SHP77 treated with DMSO at 0.1 percent for 48 hours (cell line): ENCODE data around the gene VIPR2.
"Not testable (repeated sequence)": the region's sequence is repeated elsewhere in the genome, so short reads cannot be mapped to it uniquely, and the experiment has no call there.

Experiments used
- DNase-seq: peaks from one replicate; lab custom pipeline; 2025; lab: John Stamatoyannopoulos, UW

Gene VIPR2

DNA sequence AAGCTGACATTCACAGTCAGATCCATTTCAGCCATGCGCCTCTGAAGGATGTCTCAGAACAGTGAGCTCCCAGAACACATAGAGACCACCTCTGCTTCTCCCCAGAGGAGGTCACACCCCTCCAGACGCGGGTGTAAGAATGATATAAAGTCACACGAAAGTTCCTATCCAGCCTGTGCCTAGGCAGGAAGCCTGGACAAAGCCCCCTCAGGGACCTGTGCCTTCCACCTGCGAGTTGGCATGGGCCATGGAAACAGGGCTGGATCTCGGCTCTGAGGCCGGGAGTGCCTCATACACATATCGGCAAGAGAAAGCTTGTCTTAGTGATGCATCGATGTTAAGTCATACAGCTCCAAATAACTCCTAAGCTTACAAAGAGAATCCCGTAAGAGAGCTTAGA is 5.0 kb downstream of the VIPR2 start:
- no peak for DNase-seq

- DNase-seq = no peak
Measured at GRCh38 chr7:159139202-159139601, 5.5 kb downstream of the VIPR2 start.

DNA sequence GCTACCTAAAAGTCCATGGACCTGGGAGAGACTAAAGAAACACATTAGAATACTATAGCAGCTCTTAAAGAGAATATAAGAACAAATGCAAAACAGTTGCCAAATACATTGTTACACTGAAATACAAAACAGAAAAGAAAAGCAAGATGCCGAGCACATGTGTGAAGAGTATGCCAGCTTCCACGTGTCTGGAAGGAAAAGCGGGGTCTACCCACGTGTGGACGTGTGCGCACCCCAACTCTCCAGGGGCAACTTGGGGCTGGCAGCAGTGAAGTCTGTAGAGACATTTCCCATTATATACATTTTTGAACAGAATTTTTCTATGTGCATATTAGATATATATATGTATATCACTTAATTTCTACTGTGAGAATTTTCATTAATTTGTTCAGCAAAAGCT is 6.2 kb downstream of the VIPR2 start:
- no peak for DNase-seq

- DNase-seq = no peak
Measured at GRCh38 chr7:159137906-159138305, 6.8 kb downstream of the VIPR2 start.

DNA sequence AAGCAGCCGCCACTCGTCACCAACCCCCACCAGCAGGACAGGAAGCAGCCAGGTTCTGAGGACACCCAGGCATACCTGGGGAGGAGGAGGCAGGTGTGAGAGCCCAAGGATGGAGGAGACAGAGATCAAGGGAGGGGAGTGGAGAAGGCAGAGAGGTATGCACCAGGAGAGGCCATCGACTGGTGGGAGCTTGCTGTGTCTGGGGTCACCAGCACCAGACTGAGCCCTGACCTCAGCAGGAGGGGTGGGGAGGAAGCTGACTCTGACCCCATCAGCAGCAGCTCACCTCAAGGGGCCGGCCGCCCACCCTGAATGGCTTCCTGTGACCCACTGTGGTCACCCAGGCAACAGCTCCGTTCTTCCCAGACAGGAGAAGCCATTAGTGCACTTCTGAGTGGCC is 7.8 kb downstream of the VIPR2 start:
- DNase-seq = no peak

GRCh38 chr7:159136442-159136841 is 8.2 kb downstream of the VIPR2 start:
- no peak for DNase-seq

DNA sequence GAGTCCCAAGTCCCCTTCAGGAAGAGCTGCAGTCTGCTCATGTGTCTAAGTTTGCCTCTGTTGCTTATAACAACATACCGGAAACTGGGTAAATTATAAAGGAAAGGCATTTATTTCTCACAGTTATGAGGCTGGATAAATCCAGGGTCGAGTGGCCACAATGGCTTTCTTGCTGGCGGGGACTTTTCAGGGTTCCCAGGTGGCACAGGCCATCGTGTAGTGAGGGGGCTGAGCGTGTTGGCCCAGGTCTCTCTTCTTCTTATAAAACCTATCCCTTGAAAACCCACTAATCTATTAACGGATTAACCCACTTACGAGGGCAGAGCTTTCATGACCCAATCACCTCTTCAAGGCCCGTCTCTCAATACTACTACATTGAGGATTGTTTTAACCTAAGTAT is 8.7 kb downstream of the VIPR2 start:
- no peak for DNase-seq

- DNase-seq = not testable (repeated sequence)
Measured at GRCh38 chr7:159132670-159133443, 11.8 kb downstream of the VIPR2 start.

- DNase-seq = no peak
Measured at GRCh38 chr7:159130820-159131219, 13.8 kb downstream of the VIPR2 start.

DNA sequence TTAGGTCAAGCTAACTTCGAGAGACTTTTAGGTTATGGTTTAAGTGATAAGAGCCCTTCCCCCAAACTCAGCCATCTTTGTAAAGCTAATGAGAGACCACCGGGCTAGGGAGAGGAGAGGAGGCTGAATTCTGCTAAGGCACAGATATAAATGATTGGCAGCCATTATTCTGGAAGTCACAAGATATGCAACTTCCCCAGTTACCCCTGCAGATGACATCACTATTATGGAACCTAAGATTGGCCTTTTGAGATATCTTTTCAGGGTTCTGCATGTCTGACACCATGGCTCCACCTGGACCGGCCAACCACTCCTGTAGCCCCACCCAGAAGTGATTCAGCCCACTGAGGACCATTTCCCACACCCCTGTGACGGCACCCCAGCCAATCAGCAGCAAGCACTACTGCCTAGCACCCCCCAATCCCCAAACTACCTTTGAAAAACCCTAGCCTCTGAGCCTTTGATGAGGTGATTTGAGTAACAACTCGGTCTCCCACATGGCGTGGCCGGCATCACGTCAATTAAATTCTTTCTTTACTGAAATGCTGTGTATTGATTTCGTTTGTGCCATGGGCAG is 14.4 kb downstream of the VIPR2 start:
- DNase-seq = no peak

GRCh38 chr7:159128767-159129166 is 15.9 kb downstream of the VIPR2 start:
- DNase-seq = no peak

DNA sequence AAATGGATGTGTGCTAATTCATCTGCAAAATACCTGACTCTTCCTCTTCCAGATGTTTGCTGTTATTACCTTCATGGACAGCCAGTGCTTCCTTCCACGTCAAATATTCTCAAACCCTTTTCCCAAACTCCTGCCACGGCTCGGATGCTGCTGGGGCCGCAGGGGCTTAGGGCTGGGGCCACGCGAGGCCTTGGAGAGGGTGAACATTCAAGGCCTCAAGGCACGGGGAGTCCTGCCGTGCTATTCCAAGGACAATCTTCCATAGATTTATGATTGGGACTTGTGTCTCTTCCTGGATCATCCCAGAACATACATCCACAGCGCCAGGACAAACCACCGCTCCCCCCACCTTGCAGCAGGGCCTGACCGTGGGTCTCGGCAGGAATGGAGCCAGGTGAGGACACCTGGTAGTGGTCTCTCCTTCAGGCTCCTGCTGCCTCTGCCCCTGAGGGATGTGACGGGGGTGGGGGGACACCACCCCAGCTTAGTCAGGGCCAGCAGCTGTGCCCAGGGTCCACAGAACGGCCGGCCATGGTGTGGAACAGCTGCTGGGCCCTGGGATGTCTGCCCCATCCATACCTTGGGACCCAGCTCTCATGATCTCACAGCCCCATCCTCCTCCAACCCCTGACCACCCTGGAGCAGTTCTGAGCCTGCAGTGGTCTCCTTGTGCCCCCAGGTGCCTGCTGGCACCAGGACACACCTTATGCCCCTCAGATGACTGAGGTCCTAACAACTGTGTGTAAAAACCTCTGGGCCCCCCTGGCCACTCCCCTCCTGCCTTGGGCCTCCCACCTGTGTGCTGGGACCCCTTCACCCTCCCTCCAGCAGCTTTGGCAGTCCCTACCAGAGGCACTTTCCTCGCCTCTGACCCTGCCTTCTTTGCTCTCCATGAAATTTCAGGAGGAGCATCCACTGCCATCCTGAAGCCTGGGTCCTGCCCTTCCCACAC is 16.7 kb downstream of the VIPR2 start:
- no peak for DNase-seq

GRCh38 chr7:159126311-159127260 is 18.1 kb downstream of the VIPR2 start:
- DNase-seq = no peak

DNA sequence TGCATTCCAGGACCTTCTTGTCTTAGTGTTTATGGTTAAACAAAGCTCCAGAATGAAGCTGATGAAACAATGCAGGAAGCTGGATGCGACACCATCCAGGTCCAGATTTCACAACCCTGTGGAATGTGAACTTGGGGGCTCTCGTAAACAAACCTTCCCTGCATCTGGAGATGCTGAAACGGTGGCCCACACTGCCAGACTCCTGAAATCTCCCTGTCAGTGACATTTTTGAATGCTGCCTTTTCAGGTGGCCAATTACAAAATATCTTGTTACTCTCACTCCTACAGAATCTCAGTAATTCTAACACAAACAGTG is 18.8 kb downstream of the VIPR2 start:
- no peak for DNase-seq

DNA sequence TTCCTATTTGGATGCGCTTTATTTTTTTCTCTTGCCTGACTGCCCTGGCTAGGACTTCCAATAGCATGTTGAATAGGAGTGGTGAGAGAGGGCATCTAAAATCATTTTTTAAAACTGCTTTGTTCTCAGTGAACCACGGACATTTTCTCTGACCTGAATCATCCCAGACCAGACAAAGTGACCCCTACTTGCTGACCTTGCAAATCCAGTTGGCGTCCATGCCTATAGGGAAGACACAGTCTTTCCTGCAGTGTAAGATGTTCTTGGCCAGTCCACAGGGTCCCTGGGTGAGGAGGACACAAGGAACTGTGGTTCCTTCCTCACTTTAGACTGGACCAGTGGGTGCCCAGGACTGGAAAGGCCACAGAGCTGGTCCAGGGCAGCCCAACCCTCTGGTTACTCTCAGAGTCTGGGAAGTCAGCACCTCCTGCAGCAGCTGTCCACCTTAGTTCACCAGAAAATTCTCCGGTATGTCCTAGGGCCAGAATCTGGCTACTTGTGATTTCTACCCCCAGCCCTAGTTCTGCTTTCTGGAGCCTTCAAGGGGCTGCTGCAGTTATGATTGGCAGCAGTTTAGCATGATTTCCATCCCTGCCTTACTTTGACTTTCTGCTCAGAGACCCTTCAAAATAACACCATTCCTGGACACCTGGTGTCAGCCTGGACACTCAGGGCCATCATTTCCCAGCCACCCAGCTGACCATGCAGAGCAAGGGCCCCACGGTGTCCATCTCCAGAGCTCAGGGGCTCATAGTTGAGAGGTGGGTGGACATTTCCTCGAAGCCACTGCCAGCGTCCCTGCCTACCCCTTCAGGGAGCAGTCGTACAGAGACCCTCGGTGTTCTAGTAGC is 19.3 kb downstream of the VIPR2 start:
- DNase-seq = no peak

DNA sequence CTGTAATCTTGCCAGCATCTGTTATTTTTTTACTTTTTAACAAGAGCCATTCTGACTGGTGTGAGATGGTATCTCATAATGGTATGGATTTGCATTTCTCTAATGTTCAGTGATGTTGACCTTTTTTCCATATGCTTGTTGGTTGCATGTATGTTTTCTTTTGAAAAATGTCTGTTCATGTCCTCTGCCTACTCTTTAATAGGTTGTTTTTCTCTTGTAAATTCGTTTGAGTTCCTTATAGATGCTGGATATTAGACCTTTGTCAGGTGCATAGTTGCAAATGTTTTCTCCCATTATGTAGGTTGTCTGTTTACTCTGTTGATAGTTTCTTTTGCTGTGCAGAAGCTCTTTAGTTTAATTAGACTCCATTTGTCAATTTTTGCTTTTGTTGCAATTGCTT is 20.9 kb downstream of the VIPR2 start:
- DNase-seq = not testable (repeated sequence)

DNA sequence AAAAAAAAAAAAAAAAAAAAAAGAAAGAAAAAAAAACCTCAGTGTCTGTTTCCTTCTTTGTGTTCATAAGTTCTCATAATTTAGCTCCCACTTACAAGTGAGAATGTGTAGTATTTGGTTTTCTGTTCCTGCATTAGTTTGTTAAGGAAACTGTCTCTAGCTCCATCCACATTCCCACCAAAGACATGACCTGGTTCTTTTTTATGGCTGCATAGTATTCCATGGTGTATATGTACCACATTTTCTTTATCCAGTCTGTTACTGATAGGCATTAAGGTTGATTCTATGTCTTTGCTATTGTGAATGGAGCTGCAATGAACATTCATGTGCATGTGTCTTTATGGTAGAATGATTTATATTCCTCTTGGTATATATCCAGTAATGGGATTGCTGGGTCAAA is 21.4 kb downstream of the VIPR2 start:
- not testable (repeated sequence) for DNase-seq

GRCh38 chr7:159122276-159122675 is 22.4 kb downstream of the VIPR2 start:
- no peak for DNase-seq

DNA sequence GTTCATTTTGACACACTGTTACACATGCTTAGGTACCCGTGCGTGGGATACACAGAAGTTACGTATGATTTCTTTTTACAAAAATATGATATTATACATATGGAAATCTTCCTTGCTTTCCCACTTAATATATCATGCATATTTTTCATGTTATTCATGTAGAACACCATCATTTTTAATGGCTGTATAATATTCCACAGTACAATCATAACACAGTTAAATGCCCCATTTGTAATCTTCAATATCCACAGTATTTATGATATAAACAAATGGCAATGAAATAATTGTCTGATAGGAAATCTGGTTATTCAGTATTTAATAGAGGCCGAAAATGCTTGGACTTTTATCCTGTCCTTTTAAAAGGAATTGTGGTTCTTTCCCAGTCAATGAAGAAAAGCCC is 23.2 kb downstream of the VIPR2 start:
- DNase-seq = no peak

- DNase-seq = no peak
Measured at GRCh38 chr7:159121068-159121467, 23.6 kb downstream of the VIPR2 start.

DNA sequence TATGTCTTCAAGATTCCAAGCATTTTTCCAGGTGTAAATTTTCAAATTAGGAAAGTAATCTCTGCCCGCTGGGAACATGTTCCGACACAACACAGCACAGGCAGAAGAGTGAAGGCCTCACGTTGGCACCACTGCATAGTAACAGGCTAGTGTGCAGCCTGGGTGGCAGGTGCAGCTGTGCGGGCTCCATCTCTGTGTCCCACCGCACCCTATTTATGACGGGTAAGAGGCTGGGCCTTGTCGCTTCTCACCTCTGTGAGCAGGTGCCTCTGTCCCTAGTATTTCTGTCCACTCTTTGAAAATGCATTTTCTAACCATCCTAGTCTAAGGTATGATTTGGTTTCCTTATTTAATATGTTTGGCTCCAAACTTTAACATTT is 24.1 kb downstream of the VIPR2 start:
- no peak for DNase-seq
